A204.1 (cell line): ENCODE data around the gene TLR3.
"Not testable (repeated sequence)": the region's sequence is repeated elsewhere in the genome, so short reads cannot be mapped to it uniquely, and the experiment has no call there.

Source experiments
- FAIRE-seq: peaks from 2 replicates; lab custom pipeline; 2012; peaks lifted over from hg19 to GRCh38; lab: Jason Lieb, UNC

Gene TLR3

DNA sequence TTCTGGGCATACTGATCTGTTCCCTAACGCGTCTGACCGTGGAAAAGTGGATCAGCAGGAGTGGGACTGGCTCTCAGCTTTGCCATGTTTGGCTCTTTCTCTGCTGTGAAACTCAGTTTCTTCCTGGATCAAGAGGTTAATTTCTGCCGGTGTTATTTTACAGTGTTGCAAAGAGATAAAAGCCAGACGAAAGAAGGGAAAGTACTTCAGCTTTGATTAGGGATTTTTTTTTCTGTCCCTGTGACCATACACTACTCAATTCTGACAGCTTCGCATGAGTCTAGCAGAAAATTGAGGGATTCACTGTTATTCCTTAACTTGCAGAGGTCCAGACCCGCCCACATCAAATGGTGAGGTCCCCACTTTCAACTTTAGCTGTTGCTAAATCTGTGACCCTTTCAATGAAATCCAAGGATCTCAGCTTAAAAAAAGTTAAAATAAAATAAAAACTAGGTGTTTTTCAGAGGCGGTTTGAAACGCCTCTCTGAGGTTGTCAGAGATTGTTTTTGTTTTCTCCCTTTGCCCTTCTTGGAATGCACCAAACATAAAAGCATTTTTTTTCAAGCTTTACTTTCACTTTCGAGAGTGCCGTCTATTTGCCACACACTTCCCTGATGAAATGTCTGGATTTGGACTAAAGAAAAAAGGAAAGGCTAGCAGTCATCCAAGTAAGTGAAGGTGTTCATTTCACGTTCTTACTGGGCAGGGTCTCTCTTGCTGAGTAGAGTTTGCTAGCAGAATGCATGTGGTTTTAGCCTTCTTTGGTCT lies at the start of gene TLR3:
TSS of gene TLR3 (plus strand) at position 576 of the 768 bp plus-strand sequence. CDS start 7,464 bp downstream, outside the sequence.
- peak; percentile 49 for FAIRE-seq

- FAIRE-seq: no peak
These were observed 49.7 kb upstream of the TLR3 start for GRCh38 chr4:186019269-186019668.

GRCh38 chr4:186020106-186020792 lies 48.7 kb upstream of the TLR3 start:
- no peak for FAIRE-seq

- FAIRE-seq: no peak
These were observed 48.1 kb upstream of the TLR3 start for GRCh38 chr4:186020793-186021407.

DNA sequence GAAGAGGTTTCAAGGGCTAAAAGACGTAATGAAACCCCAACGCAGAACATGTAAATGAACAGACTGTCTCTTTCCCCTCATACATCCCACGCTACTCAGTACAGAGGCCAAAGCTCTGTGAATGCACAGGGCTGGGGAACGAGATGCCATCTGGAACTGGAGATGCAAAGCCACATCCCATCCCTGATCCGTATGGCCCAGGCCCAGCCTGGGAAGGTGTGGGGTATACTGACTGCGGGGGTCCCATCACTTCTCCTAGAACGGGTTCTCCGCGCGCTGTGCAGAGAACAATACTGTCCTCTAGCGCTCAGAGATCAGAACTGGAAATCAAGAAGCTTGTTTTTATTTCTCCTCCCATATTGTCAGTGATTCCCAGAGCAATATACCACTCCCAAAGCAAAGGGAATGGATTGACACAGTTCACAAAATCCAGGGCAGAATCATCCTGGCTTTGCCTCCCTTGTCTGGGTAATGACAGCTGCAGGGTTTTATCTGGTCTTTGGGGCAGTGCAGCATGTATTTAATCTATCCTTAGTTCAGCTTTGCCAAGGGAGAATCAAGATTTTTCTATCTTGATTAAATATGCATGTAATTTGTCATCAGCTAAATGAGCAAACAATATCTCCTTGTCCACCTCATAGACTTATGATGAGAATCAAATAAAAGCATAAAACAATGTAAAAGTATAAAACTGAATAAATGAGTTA lies 47.3 kb upstream of the TLR3 start:
- FAIRE-seq: peak; percentile 96

- no peak for FAIRE-seq
These were observed 45.0 kb upstream of the TLR3 start for GRCh38 chr4:186023975-186024374.

DNA sequence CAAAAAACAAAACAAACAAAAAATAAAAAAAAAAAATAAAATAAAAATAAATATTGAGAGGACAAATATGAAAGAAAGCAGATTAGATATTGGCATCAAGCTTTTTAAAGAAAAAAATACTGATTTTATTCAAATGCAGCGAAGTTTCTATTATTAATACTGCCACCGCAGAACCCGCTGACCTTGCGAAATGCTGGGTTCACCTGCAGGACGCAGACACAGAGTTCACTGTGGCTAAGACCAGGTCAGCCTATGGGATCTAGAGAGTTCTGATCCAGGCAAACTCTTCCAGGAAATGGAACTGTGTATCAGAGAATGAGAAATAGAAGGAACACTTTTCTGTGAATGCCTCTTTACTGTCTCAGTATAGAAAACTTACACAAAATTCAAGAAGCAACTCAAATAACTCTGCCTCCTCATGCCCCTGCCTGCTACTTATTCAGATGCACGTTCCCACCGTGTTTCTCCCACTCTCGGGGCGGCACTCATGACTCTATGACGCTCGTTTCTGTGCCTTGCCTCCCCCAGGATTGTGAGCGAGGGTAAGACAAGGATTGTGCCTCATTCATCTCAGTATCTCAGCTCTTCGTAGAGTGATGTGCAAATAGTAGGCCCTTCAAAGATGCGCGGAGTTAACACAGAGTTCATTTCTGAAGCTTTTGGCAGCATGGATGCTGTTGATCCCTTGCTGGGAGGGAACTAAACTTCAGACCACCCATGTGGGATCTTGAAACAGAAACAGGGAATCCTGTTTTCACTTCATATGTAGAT lies 44.1 kb upstream of the TLR3 start:
- no peak for FAIRE-seq

DNA sequence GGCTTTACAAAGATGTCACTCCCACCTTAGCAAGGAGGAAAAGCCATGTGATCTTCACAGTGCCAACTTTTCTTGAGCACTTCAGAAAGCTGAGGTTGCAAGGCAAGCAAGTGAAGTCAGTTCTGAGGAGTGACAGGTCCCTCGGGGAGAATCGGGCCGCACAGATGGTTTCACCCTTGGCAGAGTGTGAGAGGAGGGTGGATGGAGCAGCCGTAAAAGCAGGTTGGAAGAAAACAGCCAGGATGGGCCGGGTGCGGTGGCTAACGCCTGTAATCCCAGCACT lies 43.6 kb upstream of the TLR3 start:
- FAIRE-seq: no peak

DNA sequence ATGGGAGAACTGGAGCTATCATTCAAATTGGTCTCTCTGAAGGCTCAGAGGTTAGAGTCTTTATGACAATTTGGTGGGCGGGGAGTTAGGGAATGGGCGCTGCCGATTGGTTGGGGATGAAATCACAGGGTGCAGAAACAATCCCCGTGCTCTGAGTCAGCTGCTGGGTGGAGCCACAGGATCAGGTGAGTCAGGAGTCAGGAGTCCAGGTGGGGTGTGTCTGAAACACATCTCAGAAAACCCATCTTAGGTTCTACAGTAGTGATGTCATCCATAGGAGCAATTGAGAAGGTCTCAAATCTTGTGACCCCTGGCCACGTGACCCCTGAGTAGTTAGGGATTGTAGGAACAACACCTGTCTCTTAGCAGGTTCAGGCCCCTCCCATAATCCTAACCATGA lies 41.6 kb upstream of the TLR3 start:
- FAIRE-seq: no peak

DNA sequence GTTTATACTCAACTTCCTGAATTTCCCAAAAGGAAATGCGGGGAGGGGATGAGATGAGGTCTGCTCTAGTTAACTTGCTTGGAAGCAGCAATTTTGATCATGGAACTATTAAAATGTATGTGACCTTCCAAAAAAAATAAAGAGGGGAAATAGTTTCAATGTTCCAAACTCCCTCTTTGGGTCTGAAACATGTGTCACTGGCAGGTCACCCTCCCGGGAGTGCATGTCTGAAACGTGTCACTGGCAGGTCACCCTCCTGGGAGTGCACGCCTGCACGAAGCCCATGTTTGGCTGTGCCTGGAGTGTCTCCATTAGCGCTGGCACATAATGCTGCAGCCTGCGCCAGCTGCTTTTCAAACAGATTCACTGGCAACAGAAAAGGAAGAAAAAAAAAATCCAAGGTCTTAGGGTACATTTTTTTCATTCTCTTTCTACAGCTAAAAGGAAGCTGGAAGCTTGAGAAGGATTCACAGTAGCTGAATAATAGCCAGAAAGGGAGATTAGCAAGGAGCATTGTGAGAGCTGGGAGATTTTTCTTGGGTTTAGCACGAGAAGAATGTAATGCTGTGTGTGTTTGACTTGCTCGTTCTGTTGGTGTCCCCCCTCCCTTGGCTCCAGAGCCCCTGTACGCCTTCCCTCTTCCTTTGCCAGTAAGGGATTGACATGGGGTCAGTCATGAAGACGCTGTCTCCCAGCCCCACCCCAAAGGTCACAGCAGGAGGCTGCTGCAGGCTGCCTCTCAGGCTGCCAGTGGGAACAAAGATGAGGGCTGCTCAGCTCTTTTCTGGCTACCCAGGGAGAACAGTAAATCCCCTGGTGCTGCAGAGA lies 39.2 kb upstream of the TLR3 start:
- no peak for FAIRE-seq

- no peak for FAIRE-seq
These were observed 38.6 kb upstream of the TLR3 start for GRCh38 chr4:186030399-186030775.

DNA sequence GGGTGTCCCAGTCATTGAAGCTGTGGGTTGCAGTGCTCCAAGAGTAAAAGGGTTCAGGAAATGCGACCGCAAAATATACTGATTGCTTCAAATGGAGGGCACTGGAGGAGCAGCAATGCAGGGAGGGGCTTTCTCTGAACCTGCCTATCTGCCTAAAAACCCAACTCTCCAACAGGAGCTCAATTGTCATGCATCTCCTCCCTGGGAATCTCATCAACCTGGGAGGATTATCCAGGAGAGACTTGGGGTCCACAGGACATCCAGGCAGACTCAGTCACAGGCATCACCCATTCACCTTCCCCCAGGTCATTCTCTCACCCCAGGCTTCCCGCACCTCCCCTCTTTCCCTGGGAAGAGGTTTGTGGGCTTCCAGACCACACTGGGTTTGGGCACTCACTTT lies 38.2 kb upstream of the TLR3 start:
- no peak for FAIRE-seq

DNA sequence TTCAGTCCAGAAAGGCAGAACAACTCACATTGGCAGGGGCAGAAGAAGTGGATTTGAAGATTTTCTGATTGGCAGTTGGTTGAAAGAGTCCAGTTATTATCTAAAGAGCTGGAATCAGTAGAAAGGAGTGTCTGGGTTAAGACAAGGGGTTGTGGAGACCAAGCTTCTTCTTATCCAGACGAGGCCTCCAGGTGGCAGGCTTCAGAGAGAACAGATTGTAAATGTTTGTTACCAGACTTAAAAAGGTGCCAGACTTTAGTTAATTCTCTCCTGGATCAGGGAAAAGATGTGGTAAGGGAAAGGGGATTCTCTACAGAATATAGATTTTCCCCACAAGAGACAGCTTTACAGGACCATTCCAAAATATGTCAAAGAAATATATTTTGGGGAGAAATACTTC lies 36.7 kb upstream of the TLR3 start:
- no peak for FAIRE-seq

- no peak for FAIRE-seq
These were observed 35.9 kb upstream of the TLR3 start for GRCh38 chr4:186033027-186033426.

DNA sequence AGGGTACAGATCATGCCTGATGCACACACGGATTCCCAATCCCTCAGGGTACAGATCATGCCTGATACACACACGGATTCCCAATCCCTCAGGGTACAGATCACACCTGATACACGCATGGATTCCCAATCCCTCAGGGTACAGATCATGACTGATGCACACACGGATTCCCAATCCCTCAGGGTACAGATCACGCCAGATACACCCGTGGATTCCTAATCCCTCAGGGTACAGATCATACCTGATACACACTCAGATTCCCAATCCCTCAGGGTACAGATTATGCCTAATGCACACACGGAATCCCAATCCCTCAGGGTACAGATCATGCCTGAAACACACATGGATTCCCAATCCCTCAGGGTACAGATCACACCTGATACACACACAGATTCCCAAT lies 34.3 kb upstream of the TLR3 start:
- not testable (repeated sequence) for FAIRE-seq

- no peak for FAIRE-seq
These were observed 31.9 kb upstream of the TLR3 start for GRCh38 chr4:186036976-186037581.

DNA sequence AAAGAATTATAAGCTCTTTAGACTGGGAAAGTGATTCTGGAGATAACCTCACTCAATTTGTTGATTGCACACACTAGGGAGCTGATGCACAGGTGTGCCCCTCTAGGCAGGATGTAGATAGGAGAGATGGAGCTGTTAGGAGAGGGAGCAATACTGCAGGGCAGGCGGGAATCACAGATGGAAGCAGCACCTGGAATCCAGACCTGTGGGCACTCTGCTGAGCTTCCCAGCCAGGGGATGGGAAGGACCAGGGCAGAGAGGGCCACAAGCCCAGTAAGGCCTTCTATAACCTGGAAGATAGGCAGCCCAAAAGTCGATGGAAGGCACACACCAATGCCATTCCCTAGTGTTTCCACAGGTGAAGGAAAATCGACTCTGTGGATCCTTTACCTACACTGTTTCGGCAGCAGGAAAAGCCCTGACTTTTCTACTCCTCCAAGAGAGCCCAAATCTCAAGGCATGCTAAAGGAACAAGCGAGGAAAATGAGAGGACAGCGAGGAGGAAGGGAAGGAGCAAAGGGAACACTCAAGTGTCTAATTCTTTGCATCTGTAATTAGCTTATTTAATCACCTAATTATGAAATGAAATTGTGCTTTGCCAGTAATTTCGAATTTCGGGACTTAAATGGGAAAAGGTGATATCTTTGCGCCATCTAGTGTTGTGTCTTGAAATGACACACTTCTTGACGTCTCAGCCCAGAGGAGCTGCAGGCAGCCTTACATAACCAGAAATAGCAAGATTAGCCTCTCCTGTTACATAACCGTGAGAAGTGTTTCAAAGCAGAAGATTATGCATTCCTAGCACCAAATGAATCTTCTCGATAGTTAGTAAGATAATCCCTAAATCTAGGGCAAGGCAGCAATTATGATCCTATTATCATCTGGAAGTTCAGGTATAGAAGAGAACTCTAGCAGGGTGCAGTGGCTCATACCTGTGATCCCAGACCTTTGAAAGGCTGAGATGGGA lies 31.0 kb upstream of the TLR3 start:
- FAIRE-seq: peak; percentile 95

- no peak for FAIRE-seq
These were observed 29.3 kb upstream of the TLR3 start for GRCh38 chr4:186039697-186040096.

DNA sequence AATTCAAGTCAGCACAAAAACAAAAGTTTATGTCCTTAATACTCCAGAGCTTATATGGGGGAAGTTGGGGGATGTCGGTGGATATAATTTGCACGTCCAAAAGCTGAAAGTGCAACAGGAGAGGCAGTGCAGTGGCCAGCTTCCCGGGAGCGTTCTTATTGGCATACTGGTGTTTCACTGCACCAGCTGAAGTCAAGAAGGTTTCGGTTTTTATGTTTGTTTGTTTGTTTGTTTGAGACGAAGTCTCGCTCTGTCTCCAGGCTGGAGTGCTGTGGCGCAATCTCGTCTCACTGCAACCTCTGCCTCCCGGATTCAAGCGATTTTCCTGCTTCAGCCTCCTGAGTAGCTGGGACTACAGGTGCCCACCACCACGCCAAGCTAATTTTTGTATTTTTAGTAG lies 28.6 kb upstream of the TLR3 start:
- no peak for FAIRE-seq

- not testable (repeated sequence) for FAIRE-seq
These were observed 21.5 kb upstream of the TLR3 start for GRCh38 chr4:186047501-186047900.
